ENCODE results near the gene SMPDL3A. TPM values are rescaled to one million over a fixed set of nuclear protein-coding genes. Genes with fewer than 3 reads are reported as not detected.

Gene SMPDL3A
- total RNA-seq, 1 donor, result 23.5 TPM

- Histone ChIP-seq H3K9me3 (ENCODE audit: low read depth, low read length) (no peaks in the 10 kb centered on the region), H3K4me1 (ENCODE audit: insufficient read depth, low read length) (peaks cover 7% of the 10 kb centered on the region), H4K20me1 (ENCODE audit: insufficient read depth, low read length) (no peaks in the 10 kb centered on the region), H3K4me3 (ENCODE audit: insufficient read depth, low read length) (no peak overlapping the region), H3K79me2 (ENCODE audit: insufficient read depth, low read length) (no peaks in the 10 kb centered on the region), H3K27ac (ENCODE audit: low read depth, low read length) (no peak overlapping the region), H3K36me3 (ENCODE audit: insufficient read depth, low read length) (no peaks in the 10 kb centered on the region), H2AFZ (ENCODE audit: low read length) (no peak overlapping the region), H3K4me2 (ENCODE audit: insufficient read depth, low read length) (peak overlapping the region; percentile 97), H3K27me3 (ENCODE audit: insufficient read depth, low read length) (peaks cover 9% of the 10 kb centered on the region)
- DNase-seq (ENCODE audit: insufficient read length, low spot score, missing footprints), result no peak
- TF ChIP-seq, protein P1, sequence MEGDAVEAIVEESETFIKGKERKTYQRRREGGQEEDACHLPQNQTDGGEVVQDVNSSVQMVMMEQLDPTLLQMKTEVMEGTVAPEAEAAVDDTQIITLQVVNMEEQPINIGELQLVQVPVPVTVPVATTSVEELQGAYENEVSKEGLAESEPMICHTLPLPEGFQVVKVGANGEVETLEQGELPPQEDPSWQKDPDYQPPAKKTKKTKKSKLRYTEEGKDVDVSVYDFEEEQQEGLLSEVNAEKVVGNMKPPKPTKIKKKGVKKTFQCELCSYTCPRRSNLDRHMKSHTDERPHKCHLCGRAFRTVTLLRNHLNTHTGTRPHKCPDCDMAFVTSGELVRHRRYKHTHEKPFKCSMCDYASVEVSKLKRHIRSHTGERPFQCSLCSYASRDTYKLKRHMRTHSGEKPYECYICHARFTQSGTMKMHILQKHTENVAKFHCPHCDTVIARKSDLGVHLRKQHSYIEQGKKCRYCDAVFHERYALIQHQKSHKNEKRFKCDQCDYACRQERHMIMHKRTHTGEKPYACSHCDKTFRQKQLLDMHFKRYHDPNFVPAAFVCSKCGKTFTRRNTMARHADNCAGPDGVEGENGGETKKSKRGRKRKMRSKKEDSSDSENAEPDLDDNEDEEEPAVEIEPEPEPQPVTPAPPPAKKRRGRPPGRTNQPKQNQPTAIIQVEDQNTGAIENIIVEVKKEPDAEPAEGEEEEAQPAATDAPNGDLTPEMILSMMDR (IDR thresholded peaks at IDR 0.05; ENCODE audit: extremely low read depth, low read depth, low read length), result no peak
Observed at GRCh38 chr6:122788208-122788607, 850 bp upstream of the SMPDL3A start.

DNA sequence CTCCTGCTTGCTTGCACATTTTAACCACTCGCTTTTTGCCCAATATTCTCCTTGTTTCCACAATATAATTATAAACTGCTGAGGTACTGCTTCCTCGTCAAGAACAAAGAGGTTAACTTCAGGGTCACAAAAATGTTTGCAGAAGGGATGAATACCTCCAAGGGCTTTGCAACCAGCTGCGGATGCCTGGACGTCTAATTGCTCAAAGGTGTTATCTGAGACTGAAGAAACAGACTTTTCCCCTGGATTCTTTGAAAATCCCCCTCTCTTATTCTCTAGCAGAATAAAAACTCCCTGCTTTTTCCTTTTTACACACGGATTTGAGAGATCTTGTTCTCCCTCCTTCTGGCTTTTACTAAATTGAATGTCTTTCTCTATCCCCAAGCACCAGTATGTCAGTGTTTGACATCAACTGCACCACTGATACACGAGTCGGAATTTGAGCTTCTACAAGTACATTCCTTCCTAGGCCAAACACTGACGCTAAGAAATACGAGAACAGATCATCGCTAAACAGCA lies 336 bp upstream of the SMPDL3A start:
- H3K27me3 ChIP-seq (ENCODE audit: insufficient read depth, low read length), result peaks cover 9% of the 10 kb centered on the region
- peak overlapping the region; percentile 97 for H3K4me2 ChIP-seq (ENCODE audit: insufficient read depth, low read length)
- H3K4me1 ChIP-seq (ENCODE audit: insufficient read depth, low read length), result peaks cover 7% of the 10 kb centered on the region
- no peaks in the 10 kb centered on the region for H3K9me3 ChIP-seq (ENCODE audit: low read depth, low read length)
- H3K36me3 ChIP-seq (ENCODE audit: insufficient read depth, low read length), result no peaks in the 10 kb centered on the region
- DNase-seq (ENCODE audit: insufficient read length, low spot score, missing footprints), result no peak
- no peaks in the 10 kb centered on the region for H4K20me1 ChIP-seq (ENCODE audit: insufficient read depth, low read length)
- TF ChIP-seq, protein P1 (IDR thresholded peaks at IDR 0.05; ENCODE audit: extremely low read depth, low read depth, low read length), result no peak
- H3K4me3 ChIP-seq (ENCODE audit: insufficient read depth, low read length), result peak overlapping the region; percentile 90
- H2AFZ ChIP-seq (ENCODE audit: low read length), result peak overlapping the region; percentile 99
- peak overlapping the region; percentile 60 for H3K27ac ChIP-seq (ENCODE audit: low read depth, low read length)
- H3K79me2 ChIP-seq (ENCODE audit: insufficient read depth, low read length), result peaks cover 3% of the 10 kb centered on the region

DNA sequence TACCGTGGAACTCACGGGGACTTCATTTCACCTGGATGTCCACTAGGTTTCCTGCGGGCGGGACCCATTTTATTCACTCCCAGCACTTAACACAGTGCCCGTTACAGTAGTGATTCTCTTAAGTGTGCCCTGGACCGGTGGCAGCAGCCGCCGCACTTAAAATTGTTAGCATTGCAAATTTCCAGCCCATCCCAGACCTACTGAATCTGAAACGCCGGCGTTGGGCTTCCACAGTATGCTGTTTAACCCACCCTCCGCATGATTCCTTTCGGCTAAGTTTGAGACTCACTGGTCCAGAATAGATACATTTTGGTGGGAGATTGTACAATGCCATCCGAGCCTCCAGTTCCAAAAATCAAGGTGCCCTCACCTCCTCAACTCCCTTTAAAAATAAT lies 967 bp downstream of the SMPDL3A start:
- H4K20me1 ChIP-seq (ENCODE audit: insufficient read depth, low read length), result no peaks in the 10 kb centered on the region
- TF ChIP-seq, protein P1 (IDR thresholded peaks at IDR 0.05; ENCODE audit: extremely low read depth, low read depth, low read length), result no peak
- peaks cover 3% of the 10 kb centered on the region for H3K79me2 ChIP-seq (ENCODE audit: insufficient read depth, low read length)
- DNase-seq (ENCODE audit: insufficient read length, low spot score, missing footprints), result no peak
- peak overlapping the region; percentile 60 for H3K27ac ChIP-seq (ENCODE audit: low read depth, low read length)
- peak overlapping the region; percentile 97 for H3K4me2 ChIP-seq (ENCODE audit: insufficient read depth, low read length)
- peak overlapping the region; percentile 90 for H3K4me3 ChIP-seq (ENCODE audit: insufficient read depth, low read length)
- H2AFZ ChIP-seq (ENCODE audit: low read length), result peak overlapping the region; percentile 99
- no peaks in the 10 kb centered on the region for H3K9me3 ChIP-seq (ENCODE audit: low read depth, low read length)
- H3K4me1 ChIP-seq (ENCODE audit: insufficient read depth, low read length), result peaks cover 7% of the 10 kb centered on the region
- no peaks in the 10 kb centered on the region for H3K36me3 ChIP-seq (ENCODE audit: insufficient read depth, low read length)
- peaks cover 9% of the 10 kb centered on the region for H3K27me3 ChIP-seq (ENCODE audit: insufficient read depth, low read length)

- no peak overlapping the region for H3K27ac ChIP-seq (ENCODE audit: low read depth, low read length)
- peaks cover 7% of the 10 kb centered on the region for H3K4me1 ChIP-seq (ENCODE audit: insufficient read depth, low read length)
- H3K4me2 ChIP-seq (ENCODE audit: insufficient read depth, low read length), result peak overlapping the region; percentile 97
- DNase-seq (ENCODE audit: insufficient read length, low spot score, missing footprints), result peak; percentile 75
- H4K20me1 ChIP-seq (ENCODE audit: insufficient read depth, low read length), result no peaks in the 10 kb centered on the region
- peaks cover 6% of the 10 kb centered on the region for H3K27me3 ChIP-seq (ENCODE audit: insufficient read depth, low read length)
- no peaks in the 10 kb centered on the region for H3K36me3 ChIP-seq (ENCODE audit: insufficient read depth, low read length)
- peak overlapping the region; percentile 90 for H3K4me3 ChIP-seq (ENCODE audit: insufficient read depth, low read length)
- peak overlapping the region; percentile 99 for H2AFZ ChIP-seq (ENCODE audit: low read length)
- TF ChIP-seq, protein P1 (IDR thresholded peaks at IDR 0.05; ENCODE audit: extremely low read depth, low read depth, low read length), result no peak
- H3K9me3 ChIP-seq (ENCODE audit: low read depth, low read length), result no peaks in the 10 kb centered on the region
- H3K79me2 ChIP-seq (ENCODE audit: insufficient read depth, low read length), result peaks cover 3% of the 10 kb centered on the region
Observed at GRCh38 chr6:122790423-122791309, 1.6 kb downstream of the SMPDL3A start.

All from osteoblast (primary cell).